RWPE1 (cell line): ENCODE measurements around the gene MARK4.

Experiments used
- CTCF ChIA-PET: fragments of 350-600 bp; sonication (Branson Sonifier 250); formaldehyde crosslinking; extraction: SDS; loops from one replicate; lab custom pipeline; 2021; lab: Yijun Ruan, JAX
- POLR2A ChIA-PET: fragments of 400-600 bp; formaldehyde crosslinking; extraction: SDS; loops from one replicate; lab custom pipeline; 2020; ENCODE audit warnings: antibody characterized with exemption; ENCODE audit not compliant: low non-redundant PET; lab: Yijun Ruan, JAX
- DNase-seq: peaks from one replicate; pipeline ENCODE4 v3.0.0; 2012; ENCODE audit warnings: low spot score
- H3K27ac ChIP-seq: fragments of 450-650 bp; 2 replicates; pipeline ENCODE4 v1.5.1; 2017
- CTCF ChIP-seq: fragments of 450-650 bp; conservative IDR thresholded peaks from 2 replicates; pipeline ENCODE4 v1.5.1; 2017; ENCODE audit warnings: low read depth, mild to moderate bottlenecking

The MARK4 gene

GRCh38 chr19:45349430-45349941, 98.4 kb downstream of the MARK4 start:
- H3K27ac ChIP-seq, result peak overlapping the region; percentile 21
- no peak for DNase-seq
- ChIA-PET POLR2A (no interaction called here), CTCF (interaction anchor here (0.6 kb wide), 1 partner anchor 130 kb away, joined by 4 read pairs; no protein-coding TSS in a partner anchor)
- TF ChIP-seq CTCF, result no peak

- DNase-seq, result no peak
- ChIA-PET POLR2A (interaction anchor here (0.6 kb wide), 1 partner anchor 9 kb away, joined by 4 read pairs; no protein-coding TSS in a partner anchor), CTCF (no interaction called here)
- peak overlapping the region; percentile 28 for H3K27ac ChIP-seq
- TF ChIP-seq CTCF, result no peak
These were observed 99.5 kb downstream of the MARK4 start for GRCh38 chr19:45350477-45351058.

- no peak for DNase-seq
- ChIA-PET CTCF (no interaction called here), POLR2A (interaction anchor here (0.6 kb wide), 1 partner anchor 8 kb away, joined by 4 read pairs; no protein-coding TSS in a partner anchor)
- TF ChIP-seq CTCF, result no peak
- peak overlapping the region; percentile 28 for H3K27ac ChIP-seq
These were observed 100.4 kb downstream of the MARK4 start for GRCh38 chr19:45351401-45351952.

- CTCF ChIA-PET, result interaction anchor here (0.6 to 0.7 kb wide), 2 partner anchors 62 to 127 kb away, joined by 4 read pairs; no protein-coding TSS in a partner anchor
- POLR2A ChIA-PET, result no interaction called here
- no peak for DNase-seq
- peak overlapping the region; percentile 28 for H3K27ac ChIP-seq
- no peak for TF ChIP-seq CTCF
These were observed 101.0 kb downstream of the MARK4 start for GRCh38 chr19:45352062-45352461.

GRCh38 chr19:45352471-45352870, 101.4 kb downstream of the MARK4 start:
- POLR2A ChIA-PET, result interaction anchor here (0.5 to 0.6 kb wide), 2 partner anchors 153 to 260 kb away, joined by 3 to 5 read pairs; no protein-coding TSS in a partner anchor
- peak overlapping the region; percentile 28; the same call in 1 of the 2 replicates for H3K27ac ChIP-seq
- CTCF ChIA-PET, result interaction anchor here (0.6 to 0.7 kb wide), 2 partner anchors 62 to 127 kb away, joined by 4 read pairs; no protein-coding TSS in a partner anchor
- TF ChIP-seq CTCF, result no peak
- no peak for DNase-seq
